Adrenal gland (tissue), 5 donors: ENCODE measurements around the gene DYNC1I1.

Experiments
- CTCF ChIP-seq, 6 experiments: fragments of 450-650 bp in 4 of 6; fragments of 200-600 bp in 2 of 6; sonication (generic) in 1 of 6; IDR thresholded peaks; 1 replicate in 5 of 6; 2 replicates in 1 of 6; pipeline versions ENCODE4 v1.5.1 to v1.8.0; 2016 to 2021; ENCODE audit warnings: antibody characterized with exemption in 6 of 6, mild to moderate bottlenecking in 2 of 6, moderate library complexity in 1 of 6
- POLR2A ChIP-seq, 2 donors: fragments of 450-650 bp; IDR thresholded peaks; one replicate each; pipeline ENCODE4 v1.6.1; 2017; ENCODE audit warnings: antibody characterized with exemption in 2 of 2, mild to moderate bottlenecking in 2 of 2, moderate library complexity in 1 of 2
- donor health status: DM: no; HTN: no; CAD: no.

GRCh38 chr7:96135241-96135640 is 362.9 kb downstream of the DYNC1I1 start:
- TF ChIP-seq CTCF (IDR thresholded peaks at IDR 0.05) (no peak), POLR2A (IDR thresholded peaks at IDR 0.05) (no peak)
